GM18951 (cell line): ENCODE results near the gene SULT2B1.

Experiments used
- POLR2A ChIP-seq: IDR thresholded peaks from 4 replicates; pipeline ENCODE4 v1.6.1; 2011; ENCODE audit warnings: mild to moderate bottlenecking; ENCODE audit not compliant: insufficient read length, insufficient read depth; ENCODE audit errors: extremely low read depth
- in situ Hi-C: fragments of 300-500 bp; cut with MboI; formaldehyde crosslinking; loops from one replicate; pipeline ENCODE4 v1.12.0; 2022; ENCODE audit warnings: low sequenced_read_pairs, mixed read lengths, inconsistent platforms; ENCODE audit not compliant: unreplicated experiment

Gene SULT2B1

GRCh38 chr19:48648134-48648533 is 96.2 kb downstream of the SULT2B1 start:
- in situ Hi-C loops, result no loop called here
- no peak for TF ChIP-seq POLR2A
